MM.1S (cell line): Measurements from ENCODE around the gene CSRP1.

Source experiments
- DNase-seq: peaks from one replicate; pipeline ENCODE4 v3.0.0-alpha.2; 2015
- H2AFZ ChIP-seq: fragments of 300-600 bp; sonication (generic); 2 replicates; pipeline ENCODE4 v1.6.0; 2016; ENCODE audit warnings: antibody characterized with exemption, low read length
- H3F3A ChIP-seq: fragments of 300-600 bp; sonication (generic); 2 replicates; pipeline ENCODE4 v1.6.1; 2016; ENCODE audit warnings: mild to moderate bottlenecking, antibody characterized with exemption, low read length, moderate library complexity, mixed read lengths; ENCODE audit not compliant: insufficient read depth
- H3K27ac ChIP-seq: fragments of 300-600 bp; sonication (generic); 2 replicates; pipeline ENCODE4 v1.5.1; 2016; ENCODE audit warnings: mild to moderate bottlenecking, low read length
- H3K27me3 ChIP-seq: fragments of 300-600 bp; sonication (generic); replicated peaks from 2 replicates; pipeline ENCODE4 v1.6.0; 2016; ENCODE audit warnings: low read length; ENCODE audit not compliant: insufficient read depth
- H3K36me3 ChIP-seq: fragments of 300-600 bp; sonication (generic); replicated peaks from 2 replicates; pipeline ENCODE4 v1.6.1; 2016; ENCODE audit warnings: mild to moderate bottlenecking, low read length, mixed read lengths; ENCODE audit not compliant: insufficient read depth
- H3K4me1 ChIP-seq: fragments of 300-600 bp; sonication (generic); 2 replicates; pipeline ENCODE4 v1.6.1; 2016; ENCODE audit warnings: low read length, mixed read lengths
- H3K4me2 ChIP-seq: fragments of 300-600 bp; sonication (generic); 2 replicates; pipeline ENCODE4 v1.6.0; 2016; ENCODE audit warnings: low read depth, low read length
- H3K4me3 ChIP-seq: fragments of 300-600 bp; sonication (generic); 2 replicates; pipeline ENCODE4 v1.5.1; 2016; ENCODE audit warnings: low read length, mixed read lengths
- H3K79me2 ChIP-seq: fragments of 300-600 bp; sonication (generic); 2 replicates; pipeline ENCODE4 v1.6.1; 2016; ENCODE audit warnings: mixed run types, low read length, mixed read lengths
- H3K9ac ChIP-seq: fragments of 300-600 bp; sonication (generic); 2 replicates; pipeline ENCODE4 v1.6.1; 2016; ENCODE audit warnings: low read length, mixed read lengths
- H3K9me2 ChIP-seq: fragments of 300-600 bp; sonication (generic); replicated peaks from 2 replicates; pipeline ENCODE4 v1.6.1; 2016; ENCODE audit warnings: mild to moderate bottlenecking, low read length, mixed read lengths; ENCODE audit not compliant: insufficient read depth
- H3K9me3 ChIP-seq: fragments of 300-600 bp; sonication (generic); replicated peaks from 2 replicates; pipeline ENCODE4 v1.6.1; 2016; ENCODE audit warnings: mild to moderate bottlenecking, low read length, mixed read lengths; ENCODE audit not compliant: insufficient read depth
- H4K20me1 ChIP-seq: fragments of 300-600 bp; sonication (generic); 2 replicates; pipeline ENCODE4 v1.6.1; 2016; ENCODE audit warnings: mild to moderate bottlenecking, low read length, moderate library complexity, mixed read lengths; ENCODE audit not compliant: insufficient read depth
- EZH2 ChIP-seq: fragments of 300-600 bp; sonication (generic); optimal IDR thresholded peaks from 2 replicates; pipeline ENCODE3; 2017; ENCODE audit warnings: low read depth, mild to moderate bottlenecking, antibody characterized with exemption, low read length, mixed read lengths
- EZH2phosphoT487 ChIP-seq: fragments of 300-600 bp; sonication (generic); IDR thresholded peaks from 2 replicates; pipeline ENCODE4 v1.6.1; 2018; ENCODE audit warnings: antibody characterized with exemption, low read length
- TF ChIP-seq, protein P1 (sequence below): fragments of 300-600 bp; sonication (generic); IDR thresholded peaks from 2 replicates; pipeline ENCODE4 v1.5.1; 2016; ENCODE audit warnings: antibody characterized with exemption, low read length, mixed read lengths

The CSRP1 gene

DNA sequence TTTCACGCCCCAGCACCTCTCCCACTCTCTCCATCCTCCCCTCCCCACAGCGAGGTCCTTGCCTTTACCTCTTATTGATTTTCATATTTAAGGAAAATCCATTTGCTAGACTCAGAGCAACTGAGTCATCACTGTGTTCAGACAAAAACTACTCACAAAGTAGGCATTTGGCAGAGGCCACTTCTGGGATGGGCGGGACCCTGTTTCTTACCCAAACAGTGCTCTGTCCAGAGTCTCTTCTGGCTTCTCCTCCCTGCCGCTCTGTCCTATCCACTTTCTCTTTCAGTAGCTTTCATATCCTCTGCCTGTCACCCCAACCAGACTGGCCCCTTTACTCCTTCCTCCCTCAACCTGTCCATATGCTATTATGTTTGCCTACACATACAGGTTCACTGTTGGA is 29.6 kb upstream of the CSRP1 start:
- H3K27ac ChIP-seq: no peak overlapping the region
- TF ChIP-seq EZH2 (no peak), EZH2phosphoT487 (no peak)
- TF ChIP-seq, protein P1, sequence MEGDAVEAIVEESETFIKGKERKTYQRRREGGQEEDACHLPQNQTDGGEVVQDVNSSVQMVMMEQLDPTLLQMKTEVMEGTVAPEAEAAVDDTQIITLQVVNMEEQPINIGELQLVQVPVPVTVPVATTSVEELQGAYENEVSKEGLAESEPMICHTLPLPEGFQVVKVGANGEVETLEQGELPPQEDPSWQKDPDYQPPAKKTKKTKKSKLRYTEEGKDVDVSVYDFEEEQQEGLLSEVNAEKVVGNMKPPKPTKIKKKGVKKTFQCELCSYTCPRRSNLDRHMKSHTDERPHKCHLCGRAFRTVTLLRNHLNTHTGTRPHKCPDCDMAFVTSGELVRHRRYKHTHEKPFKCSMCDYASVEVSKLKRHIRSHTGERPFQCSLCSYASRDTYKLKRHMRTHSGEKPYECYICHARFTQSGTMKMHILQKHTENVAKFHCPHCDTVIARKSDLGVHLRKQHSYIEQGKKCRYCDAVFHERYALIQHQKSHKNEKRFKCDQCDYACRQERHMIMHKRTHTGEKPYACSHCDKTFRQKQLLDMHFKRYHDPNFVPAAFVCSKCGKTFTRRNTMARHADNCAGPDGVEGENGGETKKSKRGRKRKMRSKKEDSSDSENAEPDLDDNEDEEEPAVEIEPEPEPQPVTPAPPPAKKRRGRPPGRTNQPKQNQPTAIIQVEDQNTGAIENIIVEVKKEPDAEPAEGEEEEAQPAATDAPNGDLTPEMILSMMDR: no peak
- peaks cover 40% of the 10 kb centered on the region for H3K27me3 ChIP-seq
- no peak overlapping the region for H3K9ac ChIP-seq
- no peaks in the 10 kb centered on the region for H3K36me3 ChIP-seq
- H3K79me2 ChIP-seq: no peaks in the 10 kb centered on the region
- H3K9me3 ChIP-seq: no peaks in the 10 kb centered on the region
- H3K4me2 ChIP-seq: no peak overlapping the region
- no peak overlapping the region for H2AFZ ChIP-seq
- H3K9me2 ChIP-seq: no peaks in the 10 kb centered on the region
- H3K4me1 ChIP-seq: no peaks in the 10 kb centered on the region
- no peak overlapping the region for H3K4me3 ChIP-seq
- no peak for DNase-seq
- no peaks in the 10 kb centered on the region for H3F3A ChIP-seq
- no peaks in the 10 kb centered on the region for H4K20me1 ChIP-seq

DNA sequence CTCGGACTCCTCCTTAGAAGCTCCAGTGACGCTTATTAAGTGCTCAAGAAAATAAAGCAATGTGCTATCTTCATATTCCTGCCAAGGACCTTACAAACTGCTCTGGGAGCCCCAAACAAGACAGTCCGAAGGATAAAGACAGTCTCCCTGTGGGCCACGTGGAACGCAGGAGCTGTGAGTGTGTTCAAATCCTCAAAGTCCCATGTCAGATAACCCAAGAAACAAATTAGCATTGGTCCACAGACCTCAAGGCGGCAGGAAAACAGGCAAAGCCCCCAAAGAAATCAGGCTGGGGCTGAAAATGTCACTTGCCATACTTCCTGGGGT is 29.0 kb upstream of the CSRP1 start:
- no peak overlapping the region for H3K4me3 ChIP-seq
- no peak overlapping the region for H3K9ac ChIP-seq
- no peak overlapping the region for H3K4me2 ChIP-seq
- no peaks in the 10 kb centered on the region for H3K36me3 ChIP-seq
- no peak for TF ChIP-seq EZH2phosphoT487
- TF ChIP-seq, protein P1: no peak
- TF ChIP-seq EZH2: no peak
- no peaks in the 10 kb centered on the region for H3K9me2 ChIP-seq
- no peak overlapping the region for H2AFZ ChIP-seq
- H3F3A ChIP-seq: no peaks in the 10 kb centered on the region
- H3K9me3 ChIP-seq: no peaks in the 10 kb centered on the region
- no peak for DNase-seq
- H3K27ac ChIP-seq: no peak overlapping the region
- peaks cover 36% of the 10 kb centered on the region for H3K27me3 ChIP-seq
- no peaks in the 10 kb centered on the region for H3K79me2 ChIP-seq
- H3K4me1 ChIP-seq: no peaks in the 10 kb centered on the region
- no peaks in the 10 kb centered on the region for H4K20me1 ChIP-seq

DNA sequence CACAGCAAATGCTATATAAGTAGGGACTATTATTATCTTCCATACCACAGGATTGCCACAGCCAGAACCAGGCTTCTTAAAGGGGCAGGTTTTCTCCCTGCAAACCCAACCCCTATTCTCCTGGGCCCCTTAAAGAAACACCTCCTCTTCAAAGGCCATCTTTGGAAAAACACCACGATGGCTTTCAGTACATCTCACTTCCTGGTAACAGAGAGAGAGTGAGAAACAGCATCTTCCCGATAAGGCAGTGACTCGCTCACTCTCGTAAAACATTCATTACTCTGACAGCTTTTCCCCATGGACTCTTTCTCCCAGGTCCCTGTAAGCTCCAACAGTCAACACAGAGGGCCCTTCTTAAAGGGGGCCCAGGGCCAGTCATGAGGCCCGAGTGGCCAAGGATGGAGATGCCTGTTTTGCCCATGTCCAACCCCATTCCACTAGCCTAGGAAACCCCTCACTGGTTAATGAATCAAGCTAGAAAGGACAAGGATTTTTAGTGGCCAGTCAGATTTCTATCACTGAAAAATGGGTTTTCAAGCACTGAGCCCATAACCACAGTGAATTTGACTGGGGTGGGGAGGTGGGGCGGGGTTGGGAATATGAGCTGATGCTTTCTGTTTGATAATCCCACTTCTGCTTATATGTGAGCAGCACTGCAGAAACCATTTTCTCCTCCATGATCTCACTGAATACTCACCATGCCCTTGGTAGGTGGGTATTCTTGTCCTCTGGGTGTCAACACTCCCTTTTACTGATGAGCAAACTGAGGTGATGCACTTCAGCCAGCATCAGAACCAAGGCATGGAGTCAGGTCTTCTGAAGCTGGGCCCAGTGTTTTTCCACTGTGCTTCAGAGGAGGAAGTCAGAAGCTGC is 28.4 kb upstream of the CSRP1 start:
- no peak overlapping the region for H3K9ac ChIP-seq
- no peaks in the 10 kb centered on the region for H3K9me3 ChIP-seq
- no peaks in the 10 kb centered on the region for H3F3A ChIP-seq
- H4K20me1 ChIP-seq: no peaks in the 10 kb centered on the region
- no peaks in the 10 kb centered on the region for H3K4me1 ChIP-seq
- DNase-seq: no peak
- H3K79me2 ChIP-seq: no peaks in the 10 kb centered on the region
- H3K36me3 ChIP-seq: no peaks in the 10 kb centered on the region
- no peaks in the 10 kb centered on the region for H3K9me2 ChIP-seq
- peaks cover 30% of the 10 kb centered on the region for H3K27me3 ChIP-seq
- H2AFZ ChIP-seq: no peak overlapping the region
- no peak overlapping the region for H3K4me2 ChIP-seq
- no peak overlapping the region for H3K27ac ChIP-seq
- TF ChIP-seq EZH2phosphoT487: no peak
- TF ChIP-seq EZH2: no peak
- TF ChIP-seq, protein P1: no peak
- no peak overlapping the region for H3K4me3 ChIP-seq
